ENCODE results near the gene ZAP70.
"Not testable (repeated sequence)": the region's sequence is repeated elsewhere in the genome, so short reads cannot be mapped to it uniquely, and the experiment has no call there.

Gene ZAP70

DNA sequence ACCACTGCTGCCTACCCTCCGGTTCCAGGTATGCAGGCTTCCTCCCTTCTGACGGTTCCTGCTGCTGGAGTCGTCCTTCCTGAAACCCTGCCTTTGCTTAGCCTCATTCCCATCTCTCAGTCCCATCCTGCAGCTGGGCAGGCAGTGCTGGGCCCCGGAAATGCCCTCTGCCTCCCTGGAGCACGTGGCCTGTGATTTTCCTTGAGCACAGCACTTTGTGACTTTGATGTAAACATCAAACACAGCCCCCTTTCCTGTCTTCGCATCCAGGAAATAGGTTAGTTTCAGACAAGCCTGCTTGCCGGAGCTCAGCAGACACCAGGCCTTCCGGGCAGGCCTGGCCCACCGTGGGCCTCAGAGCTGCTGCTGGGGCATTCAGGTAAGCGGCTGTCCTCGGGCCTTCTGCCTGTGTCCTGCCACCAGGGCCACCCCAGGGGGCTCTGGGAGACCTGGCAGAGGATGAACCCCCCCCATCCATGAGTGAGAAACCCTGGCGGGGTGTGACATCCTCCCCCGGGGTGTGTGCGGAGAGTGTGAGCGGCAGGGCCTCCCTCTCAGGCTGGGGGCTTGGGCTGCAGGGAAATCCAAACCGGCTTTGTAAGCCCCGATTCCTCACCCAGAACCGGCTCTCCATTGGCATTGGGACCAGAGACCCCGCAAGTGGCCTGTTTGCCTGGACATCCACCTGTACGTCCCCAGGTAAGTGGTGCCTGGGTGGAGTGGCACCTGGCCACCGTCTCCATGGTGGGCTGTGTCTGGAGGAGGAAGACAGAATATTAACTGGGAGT is at the start of gene ZAP70:
Gene ZAP70, plus strand, starts transcription at position 281 of the 788 bp plus-strand sequence. CDS start 10,461 bp downstream, outside the sequence.
- in situ Hi-C loops (cut with HindIII; ENCODE audit: low pct_unique_long_range_greater_than_20kb, low sequenced_read_pairs) = no loop called here
- no peak for TF ChIP-seq JUND (IDR thresholded peaks at IDR 0.05; ENCODE audit: low read depth)
- DNase-seq (ENCODE audit: low read depth in 1 of 2, low spot score in 1 of 2) = no peak

DNA sequence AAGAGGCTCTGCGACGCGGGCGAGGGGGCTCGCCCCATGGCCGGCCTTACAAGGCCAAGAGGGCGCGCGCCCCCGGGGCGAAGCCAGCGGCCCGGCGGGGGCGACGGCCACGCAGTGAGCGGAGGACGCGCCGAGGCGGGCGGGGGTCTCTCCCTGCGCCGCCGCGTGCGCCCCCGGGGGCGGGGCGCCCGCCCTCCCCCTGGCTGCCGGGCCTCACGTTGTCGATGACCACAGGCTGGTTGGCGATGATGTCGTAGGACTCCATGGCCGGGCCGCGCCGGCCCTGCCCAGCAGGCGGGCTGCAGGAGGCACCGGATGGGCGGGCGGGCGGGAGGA is 49.8 kb upstream of the ZAP70 start:
- in situ Hi-C loops (cut with HindIII; ENCODE audit: low pct_unique_long_range_greater_than_20kb, low sequenced_read_pairs) = no loop called here
- DNase-seq (ENCODE audit: low read depth in 1 of 2, low spot score in 1 of 2) = no peak
- no peak for TF ChIP-seq JUND (IDR thresholded peaks at IDR 0.05; ENCODE audit: low read depth)

DNA sequence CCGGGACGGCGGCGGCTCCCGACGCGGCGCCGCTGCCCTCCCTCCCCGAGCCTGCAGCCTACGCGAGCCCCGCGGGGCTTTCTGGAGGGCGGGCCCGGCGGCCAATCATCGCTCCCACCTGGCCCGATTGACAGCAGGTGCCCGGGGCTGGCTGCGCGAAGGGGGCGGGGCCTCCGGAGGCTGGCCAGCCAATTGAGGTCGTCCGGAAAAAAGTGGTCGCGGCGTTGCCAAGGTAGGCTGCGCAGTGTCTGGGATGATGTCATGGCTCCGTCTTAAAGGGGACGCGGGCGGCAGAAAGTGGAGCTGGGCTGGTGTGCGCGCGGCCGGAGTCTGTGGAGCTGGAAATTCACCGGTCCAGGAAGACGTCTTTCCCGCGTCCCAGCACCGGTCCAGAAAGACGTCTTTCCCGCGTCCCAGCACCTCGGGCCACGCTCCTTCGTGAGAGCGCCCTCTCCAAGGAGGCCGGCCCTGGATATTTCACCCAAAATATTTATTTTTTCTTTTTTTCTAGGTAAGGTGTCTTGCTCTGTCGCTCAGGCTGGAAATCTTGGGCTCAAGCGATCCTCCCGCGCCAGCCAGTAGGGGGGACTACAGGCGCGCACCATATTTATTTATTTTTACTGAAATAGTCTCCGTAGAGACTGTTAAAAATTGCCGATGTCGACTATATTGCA is 49.3 kb upstream of the ZAP70 start, which contains the start of gene ACTR1B:
Gene ACTR1B, minus strand, starts transcription at position 83 of the 674 bp plus-strand sequence. CDS start 154 bp downstream, outside the sequence.
- 0 out of 2 replicates have a peak, but pooled peaks have one; percentile 24 for TF ChIP-seq JUND (IDR thresholded peaks at IDR 0.05; ENCODE audit: low read depth)
- peak; percentile 82 to 97 for DNase-seq (ENCODE audit: low read depth in 1 of 2, low spot score in 1 of 2)
- in situ Hi-C loops (cut with HindIII; ENCODE audit: low pct_unique_long_range_greater_than_20kb, low sequenced_read_pairs) = no loop called here

DNA sequence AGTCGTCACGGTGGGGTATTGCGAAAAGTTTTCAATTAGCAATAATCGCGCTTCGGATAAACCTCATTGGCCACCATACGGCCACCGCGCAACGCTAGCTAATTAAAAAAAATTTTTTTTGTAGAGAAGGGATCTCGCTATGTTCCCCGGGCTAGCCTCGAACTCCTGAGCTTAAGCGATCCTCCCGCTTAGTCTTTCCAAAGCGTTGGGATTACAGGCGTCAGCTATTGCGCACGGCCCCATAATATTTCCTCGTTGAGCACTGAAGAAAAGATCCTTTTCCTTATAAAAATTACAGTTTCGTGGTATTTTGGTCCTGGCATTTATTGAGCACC is 48.8 kb upstream of the ZAP70 start:
- TF ChIP-seq JUND (IDR thresholded peaks at IDR 0.05; ENCODE audit: low read depth) = no peak
- in situ Hi-C loops (cut with HindIII; ENCODE audit: low pct_unique_long_range_greater_than_20kb, low sequenced_read_pairs) = no loop called here
- DNase-seq (ENCODE audit: low read depth in 1 of 2, low spot score in 1 of 2) = no peak

DNA sequence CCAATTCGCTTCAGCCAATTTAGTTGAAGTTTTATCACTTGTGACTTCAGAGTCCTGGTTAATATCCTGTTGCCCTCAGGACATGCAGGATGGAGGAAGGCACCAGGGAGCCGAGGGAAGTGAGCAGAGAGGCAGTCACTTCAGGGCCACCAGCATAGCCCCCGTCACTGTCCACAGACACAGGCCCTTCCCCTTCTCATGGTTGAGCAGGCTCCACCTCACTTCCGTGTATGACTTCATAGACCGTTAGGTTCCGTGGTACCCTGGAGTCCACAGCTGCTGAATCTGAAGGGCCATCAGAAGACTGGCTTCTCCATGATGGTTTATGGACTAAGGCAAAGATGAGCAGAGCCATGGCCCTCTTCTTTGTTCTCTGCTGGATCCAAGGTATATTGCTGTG is 43.9 kb upstream of the ZAP70 start, which contains the start of gene C2orf92:
Gene C2orf92, plus strand, starts transcription at position 266 of the 400 bp plus-strand sequence. Its CDS starts 76 bp downstream, at position 342.
- DNase-seq (ENCODE audit: low read depth in 1 of 2, low spot score in 1 of 2) = no peak
- in situ Hi-C loops (cut with HindIII; ENCODE audit: low pct_unique_long_range_greater_than_20kb, low sequenced_read_pairs) = no loop called here
- TF ChIP-seq JUND (IDR thresholded peaks at IDR 0.05; ENCODE audit: low read depth) = no peak

DNA sequence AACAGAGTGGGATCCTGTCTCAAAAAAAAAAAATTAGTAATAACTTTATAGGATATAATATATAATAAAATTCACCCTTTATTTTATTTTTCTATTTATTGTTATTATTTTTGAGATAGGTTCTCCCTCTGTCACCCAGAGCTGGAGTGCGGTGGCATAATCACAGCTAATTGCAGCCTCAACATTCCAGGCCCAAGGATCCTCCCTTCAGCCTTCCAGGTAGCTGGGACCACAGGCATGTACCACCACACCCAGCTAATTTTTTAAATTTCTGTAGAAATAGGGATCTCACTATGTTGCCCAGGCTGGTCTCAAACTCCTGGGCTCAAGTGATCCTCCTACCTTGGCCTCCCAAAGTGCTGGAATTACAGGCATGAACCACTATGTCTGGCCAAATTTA is 42.9 kb upstream of the ZAP70 start:
- no peak for TF ChIP-seq JUND (IDR thresholded peaks at IDR 0.05; ENCODE audit: low read depth)
- in situ Hi-C loops (cut with HindIII; ENCODE audit: low pct_unique_long_range_greater_than_20kb, low sequenced_read_pairs) = no loop called here
- no peak for DNase-seq (ENCODE audit: low read depth in 1 of 2, low spot score in 1 of 2)

DNA sequence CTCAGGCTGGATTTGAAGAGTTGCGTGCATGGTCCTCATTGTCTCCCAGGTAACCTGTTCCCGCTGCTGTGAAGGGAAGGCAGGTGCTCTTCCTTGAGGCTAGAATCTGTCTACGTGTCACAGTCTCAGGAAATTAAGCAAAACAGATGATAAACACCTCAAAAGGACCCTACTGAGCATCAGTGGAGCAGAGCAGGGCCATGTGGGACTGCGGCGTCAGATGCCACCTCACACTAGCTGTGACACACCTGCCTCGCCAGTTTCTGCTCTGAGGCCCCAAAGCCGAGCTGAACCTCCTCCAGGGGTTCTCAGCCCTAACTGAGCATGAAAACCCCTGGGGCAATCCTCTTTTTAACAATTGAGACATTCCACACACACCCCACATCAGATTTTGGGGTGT is 41.9 kb upstream of the ZAP70 start:
- no peak for TF ChIP-seq JUND (IDR thresholded peaks at IDR 0.05; ENCODE audit: low read depth)
- no peak for DNase-seq (ENCODE audit: low read depth in 1 of 2, low spot score in 1 of 2)
- in situ Hi-C loops (cut with HindIII; ENCODE audit: low pct_unique_long_range_greater_than_20kb, low sequenced_read_pairs) = no loop called here

DNA sequence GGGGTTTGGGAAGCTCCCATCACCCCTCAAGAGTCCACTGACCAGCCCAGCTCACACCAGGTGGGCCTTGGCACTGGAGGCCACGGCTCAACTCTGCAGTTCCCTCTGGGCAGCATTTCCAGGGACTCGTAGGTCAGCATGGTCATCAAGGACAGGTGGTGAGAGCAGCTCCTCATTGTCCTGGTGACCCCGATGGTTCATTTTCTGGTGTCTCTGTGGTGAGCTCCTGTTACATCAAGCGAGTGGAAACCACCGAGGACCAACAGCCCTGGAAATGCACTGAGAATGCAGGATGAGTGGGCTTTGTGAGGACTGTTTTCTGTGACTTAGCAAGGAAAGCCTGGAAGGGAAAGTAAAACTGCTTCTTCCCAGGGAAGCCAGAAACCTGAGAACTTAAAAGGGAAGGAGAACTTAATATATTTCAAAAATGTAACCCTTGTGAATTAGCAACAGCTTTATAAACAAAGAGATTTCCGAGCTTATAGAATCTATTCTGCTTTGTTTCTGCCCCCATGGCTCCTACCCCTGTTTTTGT is 40.7 kb upstream of the ZAP70 start:
- DNase-seq (ENCODE audit: low read depth in 1 of 2, low spot score in 1 of 2); in situ Hi-C loops (cut with HindIII; ENCODE audit: low pct_unique_long_range_greater_than_20kb, low sequenced_read_pairs): not testable (repeated sequence)

DNA sequence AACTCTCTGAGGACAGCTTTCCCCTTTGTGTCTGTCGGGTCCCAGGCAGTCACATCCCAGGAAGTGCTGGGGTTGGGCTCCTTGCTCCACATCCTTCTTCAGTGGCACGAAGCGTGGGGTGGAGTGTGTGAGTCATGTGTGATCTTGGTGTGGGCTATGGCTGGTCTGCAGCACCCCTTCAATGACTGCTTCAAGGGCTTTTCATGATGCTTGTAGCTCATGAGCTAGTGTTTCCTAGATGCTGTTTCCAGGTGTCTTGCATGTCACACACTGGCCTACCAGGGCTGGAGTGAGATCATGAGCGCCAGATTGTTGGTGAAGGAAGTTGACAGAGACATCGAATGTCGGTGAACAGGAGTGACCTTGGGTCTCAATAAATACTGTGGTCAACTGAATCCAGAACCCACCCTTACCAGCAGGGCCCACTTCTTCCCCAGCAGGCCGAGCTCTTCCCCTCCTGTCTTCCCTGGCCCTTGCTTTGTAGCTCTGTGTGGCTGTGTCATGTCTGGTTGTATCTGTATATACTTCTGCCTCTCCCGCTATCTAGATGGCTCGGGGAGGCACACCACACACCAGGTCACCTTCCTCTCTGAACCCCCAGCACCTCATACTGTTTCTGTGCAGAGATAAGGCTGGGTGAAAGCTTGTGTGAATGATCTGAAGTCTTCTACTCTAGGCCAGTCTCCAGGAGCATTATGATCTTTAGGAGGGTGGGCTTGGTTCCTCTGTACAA is 40.0 kb upstream of the ZAP70 start:
- no peak for TF ChIP-seq JUND (IDR thresholded peaks at IDR 0.05; ENCODE audit: low read depth)
- DNase-seq (ENCODE audit: low read depth in 1 of 2, low spot score in 1 of 2) = no peak
- in situ Hi-C loops (cut with HindIII; ENCODE audit: low pct_unique_long_range_greater_than_20kb, low sequenced_read_pairs) = no loop called here

DNA sequence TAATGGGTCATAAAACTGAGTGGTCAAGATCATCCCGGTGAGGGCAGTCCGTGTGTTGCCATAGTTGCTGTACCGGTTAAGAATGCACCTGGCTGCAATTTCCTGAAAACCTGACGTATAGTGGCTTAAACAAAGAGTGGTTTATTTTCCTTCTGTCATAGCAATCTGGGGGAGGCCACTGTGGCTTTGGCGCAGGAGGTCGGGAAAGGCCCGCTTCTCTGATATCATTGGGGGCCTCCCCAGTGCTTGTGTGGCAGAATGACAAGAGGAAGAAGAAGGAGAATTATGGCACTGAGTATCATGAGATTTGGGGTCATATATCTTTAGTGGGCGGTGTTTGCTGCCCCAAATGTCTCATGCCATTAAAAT is 39.5 kb upstream of the ZAP70 start:
- DNase-seq (ENCODE audit: low read depth in 1 of 2, low spot score in 1 of 2) = no peak
- in situ Hi-C loops (cut with HindIII; ENCODE audit: low pct_unique_long_range_greater_than_20kb, low sequenced_read_pairs) = no loop called here

DNA sequence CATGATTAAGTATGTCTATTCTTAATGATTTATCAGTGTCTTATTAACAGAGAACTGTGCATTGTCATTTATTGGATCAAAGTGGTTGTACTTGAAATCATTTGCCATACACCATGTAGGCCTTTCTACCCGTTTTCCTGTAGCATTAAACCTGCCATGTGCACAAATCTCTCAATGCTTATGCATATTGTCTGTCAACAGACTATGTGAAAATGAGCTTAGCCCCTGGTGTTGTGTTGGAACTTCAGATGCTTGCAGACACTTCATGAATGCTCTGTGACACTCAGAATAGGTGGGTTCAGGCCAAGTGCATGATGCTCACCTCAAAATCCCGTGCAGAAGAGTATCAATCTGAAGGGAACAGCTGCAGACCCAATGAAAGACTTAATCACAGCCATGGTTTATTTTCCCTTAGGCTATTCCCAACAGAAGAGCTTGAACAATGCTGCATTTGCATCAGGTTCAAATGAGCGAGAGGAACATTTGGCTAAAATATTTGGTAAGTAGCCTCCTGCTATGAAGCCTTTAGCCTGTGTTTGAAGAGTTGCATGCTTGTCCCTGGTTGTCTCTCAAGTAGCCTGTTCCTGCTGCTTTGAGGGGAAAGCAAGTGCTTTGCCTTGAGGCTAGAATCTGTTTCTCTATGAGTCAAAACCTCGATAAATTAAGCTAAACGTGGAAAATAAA is 37.8 kb upstream of the ZAP70 start:
- no peak for TF ChIP-seq JUND (IDR thresholded peaks at IDR 0.05; ENCODE audit: low read depth)
- no peak for DNase-seq (ENCODE audit: low read depth in 1 of 2, low spot score in 1 of 2)
- in situ Hi-C loops (cut with HindIII; ENCODE audit: low pct_unique_long_range_greater_than_20kb, low sequenced_read_pairs) = no loop called here

More for the DNA sequence above, 39.5 kb upstream of the ZAP70 start:
- TF ChIP-seq JUND (IDR thresholded peaks at IDR 0.05; ENCODE audit: low read depth) = no peak

DNA sequence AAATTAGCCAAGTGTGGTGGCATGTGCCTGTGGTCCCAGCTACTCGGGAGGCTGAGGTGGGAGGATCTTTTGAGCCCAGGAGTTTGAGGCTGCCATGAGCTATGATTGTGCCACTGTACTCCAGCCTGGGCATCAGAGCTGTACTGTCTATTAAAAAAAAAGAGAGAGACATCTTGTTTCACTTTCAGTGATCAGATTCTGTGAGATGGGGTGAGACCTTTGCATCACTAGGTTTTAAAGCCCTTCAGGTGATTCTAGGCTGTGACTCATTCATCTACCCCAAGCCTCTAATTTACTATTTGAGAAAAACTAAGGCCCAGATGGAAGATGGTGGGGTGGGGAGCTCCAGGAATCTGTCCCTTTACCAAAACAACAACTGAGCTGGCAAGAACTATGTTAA is 36.8 kb upstream of the ZAP70 start:
- in situ Hi-C loops (cut with HindIII; ENCODE audit: low pct_unique_long_range_greater_than_20kb, low sequenced_read_pairs) = no loop called here
- no peak for DNase-seq (ENCODE audit: low read depth in 1 of 2, low spot score in 1 of 2)
- no peak for TF ChIP-seq JUND (IDR thresholded peaks at IDR 0.05; ENCODE audit: low read depth)
